Stomach (tissue), 9 donors: Measurements from ENCODE around the gene CACNB2. TPM values are rescaled to one million over a fixed set of nuclear protein-coding genes. Genes with fewer than 3 reads are reported as not detected.

ENCODE experiments used
- DNase-seq, 2 donors: peaks; one replicate each; pipeline versions ENCODE4 v3.0.0 to v3.0.0-alpha.2; 2013 to 2019
- H3K27ac ChIP-seq, 5 donors: fragments of 200-600 bp in 4 of 5; sonication (generic) in 4 of 5; one replicate each; pipeline ENCODE4 v1.5.1; 2013 to 2019; ENCODE audit warnings: mild to moderate bottlenecking in 1 of 5, moderate library complexity in 1 of 5
- H3K27me3 ChIP-seq, 3 donors: fragments of 200-600 bp; sonication (generic); one replicate each; pipeline ENCODE4 v1.5.1; 2017 to 2019; ENCODE audit warnings: mixed run types in 1 of 3
- H3K36me3 ChIP-seq, 4 donors: fragments of 200-600 bp; sonication (generic); 1 replicate in 3 of 4; 2 replicates in 1 of 4; pipeline ENCODE4 v1.5.1; 2016 to 2019
- H3K4me1 ChIP-seq, 4 donors: fragments of 200-600 bp; sonication (generic); one replicate each; pipeline ENCODE4 v1.5.1; 2016 to 2019
- H3K4me3 ChIP-seq, 4 donors: fragments of 200-600 bp; sonication (generic) in 3 of 4; one replicate each; pipeline ENCODE4 v1.5.1; 2016 to 2019; ENCODE audit warnings: mild to moderate bottlenecking in 1 of 4
- H3K9me3 ChIP-seq, 4 donors: fragments of 200-600 bp; sonication (generic); one replicate each; pipeline ENCODE4 v1.5.1; 2016 to 2019
- CTCF ChIP-seq, 7 experiments: fragments of 450-650 bp in 4 of 7; fragments of 200-600 bp in 3 of 7; sonication (generic) in 3 of 7; IDR thresholded peaks; one replicate each; pipeline ENCODE4 v1.5.1; 2016 to 2019; ENCODE audit warnings: antibody characterized with exemption in 7 of 7, control low read depth in 2 of 7, mild to moderate bottlenecking in 1 of 7
- EP300 ChIP-seq: sonication (generic); formaldehyde crosslinking; IDR thresholded peaks from one replicate; pipeline ENCODE4 v1.6.1; 2017; ENCODE audit warnings: antibody characterized with exemption
- POLR2A ChIP-seq, 4 donors: fragments of 450-650 bp; IDR thresholded peaks; one replicate each; pipeline ENCODE4 v1.6.1; 2016; ENCODE audit warnings: antibody characterized with exemption in 4 of 4, control low read depth in 2 of 4, mild to moderate bottlenecking in 1 of 4, moderate library complexity in 1 of 4
- POLR2AphosphoS5 ChIP-seq, 3 donors: sonication (generic); formaldehyde crosslinking; IDR thresholded peaks; one replicate each; pipeline ENCODE4 v1.6.1; 2016; ENCODE audit warnings: antibody characterized with exemption in 3 of 3
- WGBS, 5 donors: extraction: QIAGEN DNeasy Blood & Tissue Kit in 3 of 5; methylation state at CpG; one replicate each; pipeline versions ENCODE4 v1.1.5 to v1.1.7; 2013 to 2018; 5-methylcytosine and 5-hydroxymethylcytosine counted together
- intact Hi-C: fragments of 100-400 bp; cut with DNase I; formaldehyde crosslinking; loops from one replicate; pipeline ENCODE4 v1.15.1; 2023; ENCODE audit warnings: low total_unique reads
- polyA plus RNA-seq, 3 donors: library from polyadenylated mRNA; stranded (reverse); fragments of 200-250 nt; gene quantifications; one replicate each; pipeline ENCODE4 v1.2.3, GENCODE V29; 2013
- total RNA-seq, 5 donors: library from RNA; depleted of rRNA; stranded (reverse); fragments of >200 nt; gene quantifications; one replicate each; pipeline versions ENCODE4 v1.1.0 to v1.2.3, GENCODE V29; 2014 to 2016
- donor health status: healthy with polysubstance abuse.
- donor health status: Bipolar disorder and iron deficiency.
- donor health status: healthy.

Gene CACNB2
- total and polyA plus RNA-seq, 8 donors, result 0.31 to 42.9 (median 14.3) TPM

GRCh38 chr10:18516851-18517250 lies 376.6 kb downstream of the CACNB2 start:
- DNase-seq, result no peak
- TF ChIP-seq POLR2AphosphoS5 (IDR thresholded peaks at IDR 0.05), result no peak
- no peak for TF ChIP-seq EP300
- TF ChIP-seq CTCF (IDR thresholded peaks at IDR 0.05), result no peak
- TF ChIP-seq POLR2A (IDR thresholded peaks at IDR 0.05), result no peak
- Histone ChIP-seq H3K9me3 (peaks cover 0 to 5% (median 0%) of the 10 kb centered on the region in 4 donors), H3K36me3 (peaks cover 0 to 46% (median 5%) of the 10 kb centered on the region in 4 donors), H3K4me3 (no peak overlapping the region), H3K27ac (no peak overlapping the region), H3K27me3 (no peaks in the 10 kb centered on the region), H3K4me1 (no peaks in the 10 kb centered on the region)
- intact Hi-C loops, result no loop called here
- WGBS, 5 donors, result 85 to 98% (median 94%) methylated on average over 3 of the region's 3 CpGs

DNA sequence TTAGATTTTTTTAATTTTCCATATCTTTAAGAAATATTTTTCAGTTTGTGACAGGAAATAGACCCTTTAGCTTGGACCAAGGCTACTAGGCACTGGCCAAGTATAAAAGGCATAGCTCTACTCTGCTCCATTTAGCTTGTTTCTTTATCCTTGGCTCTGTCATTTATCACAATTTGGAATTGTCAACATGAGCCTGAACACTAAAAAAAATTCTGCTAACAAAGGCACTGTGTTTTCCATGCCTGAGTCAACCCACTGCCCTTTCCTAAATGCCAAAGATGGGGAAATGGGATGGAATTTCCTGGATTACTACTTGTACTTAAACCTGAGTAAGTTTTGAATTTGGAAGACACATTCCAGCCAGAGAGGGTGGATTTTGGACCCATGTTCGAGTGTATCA lies 382.8 kb downstream of the CACNB2 start:
- intact Hi-C loops, result no loop called here
- H3K4me3 ChIP-seq, result no peak overlapping the region
- H3K27me3 ChIP-seq, result no peaks in the 10 kb centered on the region
- TF ChIP-seq EP300 (no peak), CTCF (IDR thresholded peaks at IDR 0.05) (no peak), POLR2A (IDR thresholded peaks at IDR 0.05) (no peak), POLR2AphosphoS5 (IDR thresholded peaks at IDR 0.05) (peak in 1 of 3 donors; percentile 65)
- H3K36me3 ChIP-seq, result peaks cover 0 to 38% (median 5%) of the 10 kb centered on the region in 4 donors
- DNase-seq, result no peak
- WGBS, 5 donors, result 17 to 39% (median 32%) methylated on average over 1 of the region's 1 CpG
- no peaks in the 10 kb centered on the region for H3K9me3 ChIP-seq
- peak overlapping the region in 1 of 5 donors; percentile 57 for H3K27ac ChIP-seq
- H3K4me1 ChIP-seq, result peaks cover 0 to 12% (median 4%) of the 10 kb centered on the region in 4 donors

DNA sequence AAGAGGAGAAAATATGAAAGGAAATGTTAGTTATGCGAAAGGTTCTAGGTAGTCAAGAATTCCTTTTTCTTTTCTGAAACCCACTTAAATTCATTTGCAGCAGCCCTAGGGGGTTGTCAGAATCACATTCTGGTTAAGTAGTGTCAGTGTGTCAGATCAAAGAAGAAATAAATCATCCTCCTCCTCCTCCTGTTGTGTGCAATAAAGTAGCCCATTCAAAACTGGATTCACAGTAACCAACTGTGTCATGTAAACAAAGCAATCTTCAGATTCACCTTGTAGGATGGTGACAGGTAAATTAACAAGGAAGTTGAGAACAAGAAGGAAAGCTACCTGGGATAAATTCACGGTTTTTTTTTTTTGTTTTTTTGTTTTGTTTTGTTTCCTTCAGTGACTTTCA lies 383.6 kb downstream of the CACNB2 start:
- no peaks in the 10 kb centered on the region for H3K27me3 ChIP-seq
- H3K4me3 ChIP-seq, result no peak overlapping the region
- TF ChIP-seq POLR2A (IDR thresholded peaks at IDR 0.05) (no peak), CTCF (IDR thresholded peaks at IDR 0.05) (no peak), POLR2AphosphoS5 (IDR thresholded peaks at IDR 0.05) (no peak), EP300 (no peak)
- H3K27ac ChIP-seq, result peak overlapping the region in 1 of 5 donors; percentile 57
- H3K4me1 ChIP-seq, result peaks cover 0 to 12% (median 4%) of the 10 kb centered on the region in 4 donors
- no peak for DNase-seq
- 74 to 83% (median 80%) methylated on average over 2 of the region's 2 CpGs for WGBS, 5 donors
- H3K36me3 ChIP-seq, result peaks cover 0 to 29% (median 5%) of the 10 kb centered on the region in 4 donors
- intact Hi-C loops, result no loop called here
- H3K9me3 ChIP-seq, result no peaks in the 10 kb centered on the region

- Histone ChIP-seq H3K9me3 (no peaks in the 10 kb centered on the region), H3K36me3 (peaks cover 0 to 16% (median 5%) of the 10 kb centered on the region in 4 donors), H3K27me3 (no peaks in the 10 kb centered on the region), H3K4me3 (no peak overlapping the region), H3K4me1 (peaks cover 0 to 12% (median 4%) of the 10 kb centered on the region in 4 donors), H3K27ac (no peak overlapping the region)
- intact Hi-C loops, result no loop called here
- no peak for DNase-seq
- TF ChIP-seq POLR2AphosphoS5 (IDR thresholded peaks at IDR 0.05), result no peak
- no peak for TF ChIP-seq POLR2A (IDR thresholded peaks at IDR 0.05)
- no peak for TF ChIP-seq CTCF (IDR thresholded peaks at IDR 0.05)
- no peak for TF ChIP-seq EP300
- WGBS, 5 donors, result 53 to 81% (median 70%) methylated on average over 2 of the region's 2 CpGs
These were observed 387.5 kb downstream of the CACNB2 start for GRCh38 chr10:18527687-18528086.
